PC-3 (cell line): Measurements from ENCODE around the gene COL1A2. TPM values are rescaled to one million over a fixed set of nuclear protein-coding genes. Genes with fewer than 3 reads are reported as not detected.

Experiments used
- ATAC-seq: fragments of 200-7000 bp; cut with Tn5 transposase; 2 replicates; pipeline ENCODE4 v1.9.1; 2020; ENCODE audit warnings: mild to moderate bottlenecking, moderate library complexity
- BruUV-seq: library from RNA; stranded (reverse); fragments of 400-500 nt; replicated peaks from 2 replicates; lab custom pipeline; 2021; lab: Mats Ljungman, UMichigan
- CTCF ChIA-PET: fragments of 300-600 bp; sonication (Branson Sonifier 250); formaldehyde crosslinking; loops from one replicate; lab custom pipeline; 2022; ENCODE audit warnings: antibody characterized with exemption; lab: Charles Lee
- POLR2A ChIA-PET: fragments of 300-600 bp; sonication (Branson Sonifier 250); formaldehyde crosslinking; loops from one replicate; lab custom pipeline; 2022; ENCODE audit warnings: antibody characterized with exemption; ENCODE audit not compliant: unreplicated experiment; lab: Charles Lee
- DNase-seq: peaks from one replicate; pipeline ENCODE4 v3.0.0-alpha.2; 2015
- H2AFZ ChIP-seq: fragments of 300-600 bp; sonication (generic); 2 replicates; pipeline ENCODE4 v1.6.0; 2016; ENCODE audit warnings: antibody characterized with exemption, low read length
- H3F3A ChIP-seq: fragments of 300-600 bp; sonication (generic); one replicate; pipeline ENCODE4 v1.6.0; 2017; ENCODE audit warnings: antibody characterized with exemption, low read length, control low read depth, mild to moderate bottlenecking; ENCODE audit not compliant: unreplicated experiment
- H3K27ac ChIP-seq: fragments of 300-600 bp; sonication (generic); 2 replicates; pipeline ENCODE4 v1.5.1; 2016; ENCODE audit warnings: mild to moderate bottlenecking, low read length
- H3K27me3 ChIP-seq: fragments of 300-600 bp; sonication (generic); 2 replicates; pipeline ENCODE4 v1.6.1; 2016; ENCODE audit warnings: low read length, mixed read lengths
- H3K36me3 ChIP-seq: fragments of 300-600 bp; sonication (generic); 2 replicates; pipeline ENCODE4 v1.6.1; 2016; ENCODE audit warnings: low read depth, mixed run types, low read length, mixed read lengths
- H3K4me1 ChIP-seq: fragments of 300-600 bp; sonication (generic); 2 replicates; pipeline ENCODE4 v1.5.1; 2016; ENCODE audit warnings: low read length; ENCODE audit not compliant: insufficient read depth
- H3K4me2 ChIP-seq: fragments of 300-600 bp; sonication (generic); 2 replicates; pipeline ENCODE4 v1.6.0; 2016; ENCODE audit warnings: low read length
- H3K4me3 ChIP-seq: fragments of 300-600 bp; sonication (generic); 2 replicates; pipeline ENCODE4 v1.5.1; 2016; ENCODE audit warnings: mild to moderate bottlenecking, low read length, mixed read lengths
- H3K79me2 ChIP-seq: fragments of 300-600 bp; sonication (generic); 2 replicates; pipeline ENCODE4 v1.6.1; 2017; ENCODE audit warnings: low read length, mixed read lengths
- H3K9ac ChIP-seq: fragments of 300-600 bp; sonication (generic); 2 replicates; pipeline ENCODE4 v1.6.0; 2016; ENCODE audit warnings: mild to moderate bottlenecking, low read length
- H3K9me2 ChIP-seq: fragments of 300-600 bp; sonication (generic); replicated peaks from 2 replicates; pipeline ENCODE4 v1.6.1; 2016; ENCODE audit warnings: mixed run types, low read length, mixed read lengths
- H3K9me3 ChIP-seq: fragments of 300-600 bp; sonication (generic); 2 replicates; pipeline ENCODE4 v1.6.1; 2016; ENCODE audit warnings: low read length, mixed read lengths
- H4K20me1 ChIP-seq: fragments of 300-600 bp; sonication (generic); 2 replicates; pipeline ENCODE4 v1.6.1; 2016; ENCODE audit warnings: low read length, mixed read lengths
- EZH2 ChIP-seq: fragments of 300-600 bp; sonication (generic); IDR thresholded peaks from one replicate; pipeline ENCODE4 v1.6.1; 2017; ENCODE audit warnings: antibody characterized with exemption, mild to moderate bottlenecking, low read length; ENCODE audit not compliant: unreplicated experiment
- EZH2phosphoT487 ChIP-seq: fragments of 300-600 bp; sonication (generic); IDR thresholded peaks from 2 replicates; pipeline ENCODE4 v1.6.1; 2018; ENCODE audit warnings: mild to moderate bottlenecking, antibody characterized with exemption, low read length, borderline replicate concordance
- intact Hi-C: fragments of 100-400 bp; cut with micrococcal nuclease; formaldehyde crosslinking; loops from 2 replicates; pipeline ENCODE4 v1.9.0; 2023
- total RNA-seq: library from RNA; depleted of rRNA; stranded (reverse); fragments of >200 nt; gene quantifications from 2 replicates; pipeline ENCODE4 v1.2.3, GENCODE V29; 2014
- TF ChIP-seq, protein P1 (sequence below): fragments of 300-600 bp; sonication (generic); conservative IDR thresholded peaks from 2 replicates; pipeline ENCODE4 v1.5.1; 2017; ENCODE audit warnings: antibody characterized with exemption, low read depth, mild to moderate bottlenecking, low read length

Gene COL1A2
- total RNA-seq, 1 experiment from 2014 or later, result not detected

DNA sequence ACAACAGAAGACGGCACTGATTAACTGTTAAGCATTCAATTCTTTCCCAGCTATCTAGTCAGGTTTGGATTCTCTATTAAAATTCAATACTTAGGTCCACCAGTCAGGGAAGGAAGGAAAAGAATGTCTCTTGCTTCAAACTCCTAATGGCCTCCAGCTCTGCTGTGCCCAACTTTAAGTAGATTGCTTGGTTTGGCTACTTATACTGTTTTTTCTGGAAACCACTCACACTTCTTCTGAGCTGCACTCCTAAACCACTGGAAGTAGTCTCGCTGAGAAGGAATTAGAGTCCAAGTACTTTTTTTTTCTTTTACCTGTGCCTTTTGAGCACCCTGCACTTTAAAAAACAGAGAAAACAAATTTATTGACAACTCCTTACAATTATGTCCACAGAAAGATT is 26.7 kb upstream of the COL1A2 start:
- BruUV-seq, result no TSS peak
- no peak overlapping the region for H3K9ac ChIP-seq
- H3K27me3 ChIP-seq, result no peaks in the 10 kb centered on the region
- H3K79me2 ChIP-seq, result no peaks in the 10 kb centered on the region
- ATAC-seq (no peak), DNase-seq (no peak)
- no peaks in the 10 kb centered on the region for H3K4me1 ChIP-seq
- CTCF ChIA-PET, result interaction anchor here (0.6 kb wide), 1 partner anchor 528 kb away, joined by 3 read pairs; no protein-coding TSS in a partner anchor
- H3K27ac ChIP-seq, result no peak overlapping the region
- TF ChIP-seq EZH2phosphoT487, result no peak
- TF ChIP-seq, protein P1, sequence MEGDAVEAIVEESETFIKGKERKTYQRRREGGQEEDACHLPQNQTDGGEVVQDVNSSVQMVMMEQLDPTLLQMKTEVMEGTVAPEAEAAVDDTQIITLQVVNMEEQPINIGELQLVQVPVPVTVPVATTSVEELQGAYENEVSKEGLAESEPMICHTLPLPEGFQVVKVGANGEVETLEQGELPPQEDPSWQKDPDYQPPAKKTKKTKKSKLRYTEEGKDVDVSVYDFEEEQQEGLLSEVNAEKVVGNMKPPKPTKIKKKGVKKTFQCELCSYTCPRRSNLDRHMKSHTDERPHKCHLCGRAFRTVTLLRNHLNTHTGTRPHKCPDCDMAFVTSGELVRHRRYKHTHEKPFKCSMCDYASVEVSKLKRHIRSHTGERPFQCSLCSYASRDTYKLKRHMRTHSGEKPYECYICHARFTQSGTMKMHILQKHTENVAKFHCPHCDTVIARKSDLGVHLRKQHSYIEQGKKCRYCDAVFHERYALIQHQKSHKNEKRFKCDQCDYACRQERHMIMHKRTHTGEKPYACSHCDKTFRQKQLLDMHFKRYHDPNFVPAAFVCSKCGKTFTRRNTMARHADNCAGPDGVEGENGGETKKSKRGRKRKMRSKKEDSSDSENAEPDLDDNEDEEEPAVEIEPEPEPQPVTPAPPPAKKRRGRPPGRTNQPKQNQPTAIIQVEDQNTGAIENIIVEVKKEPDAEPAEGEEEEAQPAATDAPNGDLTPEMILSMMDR, result no peak
- no peak for TF ChIP-seq EZH2
- H3K36me3 ChIP-seq, result no peaks in the 10 kb centered on the region
- no peaks in the 10 kb centered on the region for H4K20me1 ChIP-seq
- H2AFZ ChIP-seq, result peak overlapping the region; percentile 5; the same call in 1 of the 2 replicates
- H3K4me3 ChIP-seq, result no peak overlapping the region
- H3K9me2 ChIP-seq, result no peaks in the 10 kb centered on the region
- intact Hi-C loops, result no loop called here
- no peaks in the 10 kb centered on the region for H3K9me3 ChIP-seq
- POLR2A ChIA-PET, result no interaction called here
- no peaks in the 10 kb centered on the region for H3F3A ChIP-seq
- H3K4me2 ChIP-seq, result no peak overlapping the region

DNA sequence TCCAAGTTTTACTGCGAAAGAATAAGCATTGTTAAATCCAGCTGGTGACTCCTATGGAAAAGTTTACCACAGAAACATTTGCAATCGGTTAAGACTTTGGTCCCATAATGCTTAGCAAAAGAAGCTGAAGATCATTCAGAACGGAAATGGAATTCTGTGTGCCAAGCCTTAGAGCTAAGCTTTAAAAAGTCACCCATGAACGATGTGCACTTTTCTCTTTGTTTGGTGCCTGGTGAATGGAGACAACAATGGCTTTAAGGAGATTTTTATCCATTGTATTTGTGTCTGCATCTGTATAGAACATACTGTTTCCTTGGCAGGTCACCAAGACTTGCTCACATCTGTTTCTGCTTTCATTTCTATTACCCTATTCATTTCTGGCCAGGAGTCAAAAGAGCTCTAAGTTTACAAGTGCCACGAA is 26.3 kb upstream of the COL1A2 start:
- Histone ChIP-seq H3K9ac (no peak overlapping the region), H2AFZ (peak overlapping the region; percentile 5; the same call in 1 of the 2 replicates), H4K20me1 (no peaks in the 10 kb centered on the region), H3K27me3 (no peaks in the 10 kb centered on the region), H3K9me3 (no peaks in the 10 kb centered on the region), H3K4me2 (no peak overlapping the region), H3K79me2 (no peaks in the 10 kb centered on the region), H3K36me3 (no peaks in the 10 kb centered on the region), H3K27ac (no peak overlapping the region), H3K4me3 (no peak overlapping the region), H3K9me2 (no peaks in the 10 kb centered on the region), H3K4me1 (no peaks in the 10 kb centered on the region), H3F3A (no peaks in the 10 kb centered on the region)
- intact Hi-C loops, result no loop called here
- DNase-seq (no peak), ATAC-seq (no peak)
- BruUV-seq, result no TSS peak
- ChIA-PET POLR2A (no interaction called here), CTCF (no interaction called here)
- no peak for TF ChIP-seq EZH2
- TF ChIP-seq EZH2phosphoT487, result no peak
- TF ChIP-seq, protein P1, result no peak

DNA sequence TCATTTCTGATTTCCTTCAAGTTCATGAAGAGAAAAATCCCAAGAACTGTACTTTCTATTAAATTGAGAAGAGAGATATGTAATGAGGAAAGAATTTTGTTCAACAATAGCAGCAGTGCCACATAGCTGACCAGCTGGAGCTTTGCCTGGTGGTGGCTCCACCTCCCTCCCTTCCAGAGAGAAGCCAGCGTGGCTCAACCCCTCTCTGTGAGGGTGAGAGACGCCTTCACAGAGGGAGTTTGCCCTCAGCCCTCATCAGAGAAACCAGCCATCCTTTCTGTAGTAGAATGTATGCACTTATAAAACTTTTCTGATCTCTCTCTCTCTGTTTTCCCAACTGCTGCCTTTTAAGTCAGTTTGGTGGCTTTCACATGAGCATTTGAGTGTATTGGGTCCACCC is 20.5 kb upstream of the COL1A2 start:
- ChIA-PET POLR2A (no interaction called here), CTCF (no interaction called here)
- Histone ChIP-seq H3K79me2 (no peaks in the 10 kb centered on the region), H4K20me1 (no peaks in the 10 kb centered on the region), H3K4me2 (no peak overlapping the region), H3K4me1 (no peaks in the 10 kb centered on the region), H3F3A (no peaks in the 10 kb centered on the region), H3K27ac (no peak overlapping the region), H3K27me3 (no peaks in the 10 kb centered on the region), H3K9me3 (no peaks in the 10 kb centered on the region), H3K4me3 (no peak overlapping the region), H3K9ac (no peak overlapping the region), H3K9me2 (no peaks in the 10 kb centered on the region), H2AFZ (no peak overlapping the region), H3K36me3 (no peaks in the 10 kb centered on the region)
- DNase-seq, result peak; percentile 17
- BruUV-seq, result no TSS peak
- intact Hi-C loops, result no loop called here
- TF ChIP-seq, protein P1, result no peak
- TF ChIP-seq EZH2phosphoT487 (no peak), EZH2 (no peak)
- ATAC-seq, result peak; percentile 67
